Iris pigment epithelial cell (primary cell): Measurements from ENCODE around the gene PUSL1.

ENCODE experiments used
- DNase-seq: peaks from one replicate; pipeline ENCODE4 v3.0.0-alpha.2; 2011; ENCODE audit warnings: low read depth

The PUSL1 gene

DNA sequence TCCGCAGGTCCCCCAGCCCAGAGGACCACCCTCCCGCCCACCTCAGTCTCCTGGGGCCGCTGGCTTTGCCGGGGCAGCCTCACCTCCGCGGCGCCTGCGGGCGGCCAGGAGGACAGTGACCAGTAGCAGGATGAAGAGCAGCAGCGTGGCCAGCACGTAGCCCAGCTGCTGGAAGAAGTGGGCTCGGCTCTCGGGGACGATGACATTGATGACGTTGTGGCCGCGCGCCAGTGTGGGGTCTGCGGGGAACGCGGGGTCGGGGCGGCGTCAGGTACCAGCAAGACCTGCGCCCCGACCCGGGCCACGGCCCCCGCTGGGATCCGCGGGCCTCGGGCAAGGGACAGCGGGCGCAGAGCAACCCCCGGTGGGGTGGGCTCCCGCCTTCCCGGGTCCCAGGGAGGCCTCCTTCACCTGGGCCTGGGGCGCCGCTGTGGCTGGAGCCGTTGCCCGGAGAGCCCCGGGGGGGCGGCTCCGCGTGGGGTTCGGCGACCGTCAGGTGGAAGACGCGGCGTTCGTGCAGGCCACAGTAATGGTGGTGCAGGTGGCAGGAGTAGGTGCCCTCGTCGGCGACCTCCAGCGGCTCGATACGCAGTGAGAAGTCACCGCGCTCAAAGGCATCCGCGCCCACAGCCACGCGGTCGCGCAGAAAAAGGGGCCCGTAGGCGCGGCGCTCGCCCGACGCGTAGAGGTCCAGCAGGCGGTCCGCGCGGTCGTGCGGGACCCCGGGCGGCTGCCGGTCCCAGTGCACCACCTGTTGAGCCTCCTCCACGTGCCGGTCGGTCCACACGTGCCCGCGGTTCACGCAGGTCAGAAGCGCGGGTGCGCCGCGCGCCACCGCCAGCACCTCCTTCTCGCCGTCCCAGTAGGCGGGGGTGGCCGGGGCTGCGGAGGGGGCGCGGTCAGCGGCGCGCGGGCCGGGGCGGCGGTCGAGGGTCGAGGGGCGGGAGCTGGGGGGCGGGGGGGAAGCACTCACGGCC, 46.2 kb downstream of the PUSL1 start:
- DNase-seq: no peak

DNA sequence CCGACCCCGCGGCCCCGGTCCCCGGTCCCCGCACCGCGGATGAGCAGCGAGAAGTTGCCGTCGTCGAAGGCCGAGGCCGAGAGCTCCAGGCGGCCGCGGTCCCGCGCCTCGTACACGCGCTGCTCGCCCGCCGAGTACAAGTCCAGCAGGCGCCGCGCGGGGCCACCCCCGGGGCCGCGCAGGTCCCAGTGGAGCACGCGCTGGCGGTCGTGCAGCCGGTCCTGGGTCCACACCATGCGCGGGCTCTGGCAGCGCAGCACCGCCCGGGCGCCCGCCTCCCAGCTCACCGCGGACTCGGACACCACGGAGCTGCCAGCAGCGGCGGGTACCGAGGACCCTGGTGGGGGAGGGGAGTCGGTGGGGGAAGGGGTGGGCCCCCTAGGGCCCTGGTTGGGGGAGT, 47.0 kb downstream of the PUSL1 start:
- DNase-seq: peak; percentile 63

DNA sequence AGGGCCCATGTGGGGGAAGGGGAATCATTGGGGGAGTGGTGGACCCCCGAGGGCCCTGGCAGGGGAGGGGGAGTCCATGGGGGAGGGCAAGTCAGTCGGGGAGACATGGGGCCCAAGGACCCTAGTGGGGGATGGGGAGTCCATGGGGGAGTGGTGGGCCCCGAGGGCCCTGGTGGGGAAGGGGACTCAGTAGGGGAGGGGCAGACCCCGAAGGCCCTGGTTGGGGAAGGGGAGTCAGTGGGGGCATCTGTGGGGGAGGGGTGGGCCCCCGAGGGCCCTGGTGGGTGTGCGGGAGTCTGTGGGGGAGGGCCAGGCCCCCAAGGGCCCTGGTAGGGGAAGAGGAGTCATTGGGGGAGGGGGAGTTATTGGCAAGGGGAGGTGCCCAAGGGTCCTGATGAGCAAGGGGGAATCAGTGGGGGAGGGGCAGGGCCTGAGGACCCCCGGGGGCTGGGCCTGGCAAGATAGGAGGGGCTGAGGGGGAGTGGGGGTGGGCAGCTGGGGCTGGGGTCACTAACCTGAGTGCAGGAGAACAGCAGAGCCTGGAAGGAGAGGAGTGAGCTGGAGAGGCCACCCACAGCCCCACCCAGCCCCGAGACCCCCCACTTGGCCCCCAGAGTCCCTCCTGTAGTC, 47.9 kb downstream of the PUSL1 start:
- DNase-seq: no peak

DNA sequence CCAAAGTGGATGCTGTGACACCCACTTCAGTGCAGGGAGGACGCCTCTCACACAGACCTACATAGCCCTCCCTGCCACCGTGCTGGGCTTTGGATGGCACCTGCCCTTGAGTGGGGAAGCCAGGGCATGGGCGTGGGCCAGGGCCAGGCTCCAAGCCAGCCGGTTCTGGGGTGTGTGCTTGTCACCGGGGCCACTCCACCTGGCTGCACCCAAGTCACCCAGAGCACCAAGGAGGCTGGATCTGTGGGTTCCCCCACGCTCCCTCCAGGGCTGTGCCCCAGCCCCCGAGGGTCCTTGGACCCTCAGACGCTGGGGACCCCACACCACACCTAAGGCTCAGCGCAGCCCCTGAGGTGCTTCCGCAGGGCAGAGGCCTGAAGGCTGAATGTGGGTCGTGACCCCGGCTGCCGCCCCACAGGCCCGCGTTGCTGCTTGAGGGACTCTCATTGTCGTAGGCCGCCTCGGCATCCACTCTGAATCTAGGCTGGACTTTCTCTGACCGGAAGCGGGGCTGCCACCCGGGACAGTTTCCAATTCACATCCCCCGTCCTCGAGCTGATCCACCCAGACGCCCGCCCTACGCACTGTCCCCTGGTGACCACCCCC, 48.5 kb downstream of the PUSL1 start:
- no peak for DNase-seq

DNA sequence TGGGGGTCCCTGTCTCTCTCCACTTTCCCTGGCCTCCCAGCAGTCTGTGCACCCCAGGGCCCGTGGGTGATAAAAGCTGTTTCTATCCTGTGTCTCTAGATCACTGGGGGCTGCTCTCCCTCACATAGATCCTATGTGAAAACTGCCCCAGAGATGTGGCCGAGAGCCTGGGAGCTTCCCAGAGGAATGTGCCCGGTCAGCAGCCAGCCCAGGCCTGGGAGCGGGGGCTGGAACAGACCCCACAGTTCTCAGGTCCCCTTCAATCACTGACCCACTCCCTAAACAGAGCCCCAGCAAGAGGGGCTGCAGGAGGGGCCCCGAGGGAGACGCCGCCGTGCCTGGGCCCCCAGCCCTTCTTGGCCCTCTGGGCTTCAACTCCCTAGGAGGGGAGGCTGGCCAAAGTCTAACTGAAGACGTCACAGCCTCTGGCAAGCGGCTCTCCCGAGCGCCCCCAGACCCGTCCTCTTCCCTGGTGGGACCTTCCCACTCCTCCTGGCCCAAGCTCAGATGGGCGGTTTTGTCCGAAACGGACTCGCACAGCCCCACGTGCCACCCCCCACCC, 49.6 kb downstream of the PUSL1 start:
- DNase-seq: no peak

DNA sequence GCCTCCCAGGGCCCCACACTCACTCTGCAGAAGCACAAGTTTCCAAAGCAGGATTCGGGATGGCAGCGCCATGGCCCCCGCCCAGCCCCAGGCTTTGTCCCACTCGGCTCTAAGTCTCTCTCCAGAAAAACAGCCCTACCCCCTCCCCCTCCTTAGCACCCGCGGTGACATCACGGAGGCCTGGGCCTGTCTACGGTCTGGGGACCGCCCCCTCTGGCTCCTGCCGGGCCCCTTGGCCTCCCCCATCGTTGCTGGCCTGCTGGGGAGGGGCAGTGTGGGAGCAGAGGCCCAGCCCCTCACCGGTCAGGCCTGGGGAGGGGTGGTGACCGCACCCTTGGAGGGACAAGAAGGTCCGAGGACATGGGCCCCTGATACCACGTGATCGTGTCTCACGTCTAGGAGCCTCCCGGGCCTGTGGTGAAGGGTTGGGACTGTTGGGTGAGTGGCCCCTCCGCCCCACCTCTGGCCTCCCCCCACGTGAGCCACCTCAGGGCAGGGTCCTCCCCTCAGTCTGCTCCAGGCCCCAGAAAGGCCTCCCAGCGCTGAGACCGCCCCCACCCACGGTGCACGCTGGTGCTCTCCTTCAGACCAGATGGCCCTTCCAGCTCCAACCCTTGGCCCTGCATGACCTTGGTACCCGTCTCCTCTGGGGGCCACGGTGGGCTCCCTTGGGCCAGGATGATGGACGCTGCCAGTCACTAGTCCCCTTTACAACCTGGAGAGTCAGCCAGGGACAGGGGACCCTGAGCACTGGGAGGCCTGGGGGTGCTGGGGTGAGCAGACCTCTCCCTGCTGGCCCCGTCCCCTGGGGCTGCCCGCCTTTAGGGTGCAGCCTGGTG, 50.3 kb downstream of the PUSL1 start, which contains the start of gene MXRA8:
MXRA8 (minus strand) TSS at position 123 of the 839 bp plus-strand sequence; CDS start at position 72, 51 bp downstream.
- DNase-seq: peak; percentile 63

DNA sequence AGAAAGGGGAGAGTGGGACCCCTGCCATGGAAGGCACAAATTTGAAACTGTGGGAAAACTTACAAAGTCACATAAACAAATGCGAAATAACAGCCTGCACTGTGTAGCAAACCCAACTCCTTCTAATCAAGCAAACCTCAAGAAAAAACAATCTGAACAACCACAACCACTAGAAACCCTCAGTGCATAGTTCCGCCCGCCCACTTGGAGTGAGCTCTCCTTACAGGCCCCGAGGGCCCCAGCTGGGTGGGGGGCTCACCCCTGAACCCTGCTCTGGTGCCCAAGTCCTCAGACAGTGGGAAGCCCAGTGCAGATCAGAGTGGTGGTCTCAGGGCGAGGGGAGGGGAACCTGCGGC, 50.9 kb downstream of the PUSL1 start:
- peak; percentile 79 for DNase-seq

DNA sequence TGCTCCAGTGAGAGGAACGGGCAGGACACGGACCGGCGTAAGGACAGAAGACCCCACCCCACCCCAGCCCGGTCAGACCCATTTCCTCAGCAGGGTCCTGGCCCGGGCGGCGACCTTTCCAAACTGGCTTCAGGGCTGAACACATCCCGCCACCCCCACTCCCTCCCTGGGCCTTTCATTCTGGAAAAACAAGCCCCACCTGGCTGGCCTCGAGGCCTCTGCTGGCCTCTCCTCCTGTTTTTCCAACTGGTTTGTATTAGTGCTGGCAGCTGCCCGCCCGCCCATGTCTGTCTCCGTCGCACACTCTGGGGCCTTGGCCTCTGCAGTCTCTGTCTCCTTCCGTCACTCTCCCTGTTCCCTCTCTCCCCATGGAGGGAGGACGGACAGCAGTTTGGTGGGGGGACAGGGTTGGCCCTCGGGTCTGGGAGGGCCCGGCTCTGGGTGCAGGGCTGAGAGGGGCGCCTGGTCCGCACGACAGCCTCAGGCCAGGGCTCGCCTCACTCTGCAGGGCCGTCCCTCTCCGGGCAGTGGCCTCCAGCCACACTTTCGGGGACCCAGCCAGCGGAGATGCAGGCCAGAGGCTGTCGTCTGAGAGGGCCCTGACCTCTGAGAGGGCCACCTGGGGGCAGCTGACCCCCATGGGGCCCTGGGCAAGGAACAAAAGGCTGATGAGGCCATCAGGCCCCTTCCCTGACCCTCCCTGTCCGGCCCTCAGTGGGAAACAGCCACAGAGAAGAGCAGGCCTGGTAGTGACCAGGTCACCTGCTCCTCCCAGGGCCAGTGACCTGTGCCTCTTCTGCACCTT, 51.5 kb downstream of the PUSL1 start:
- DNase-seq: no peak

DNA sequence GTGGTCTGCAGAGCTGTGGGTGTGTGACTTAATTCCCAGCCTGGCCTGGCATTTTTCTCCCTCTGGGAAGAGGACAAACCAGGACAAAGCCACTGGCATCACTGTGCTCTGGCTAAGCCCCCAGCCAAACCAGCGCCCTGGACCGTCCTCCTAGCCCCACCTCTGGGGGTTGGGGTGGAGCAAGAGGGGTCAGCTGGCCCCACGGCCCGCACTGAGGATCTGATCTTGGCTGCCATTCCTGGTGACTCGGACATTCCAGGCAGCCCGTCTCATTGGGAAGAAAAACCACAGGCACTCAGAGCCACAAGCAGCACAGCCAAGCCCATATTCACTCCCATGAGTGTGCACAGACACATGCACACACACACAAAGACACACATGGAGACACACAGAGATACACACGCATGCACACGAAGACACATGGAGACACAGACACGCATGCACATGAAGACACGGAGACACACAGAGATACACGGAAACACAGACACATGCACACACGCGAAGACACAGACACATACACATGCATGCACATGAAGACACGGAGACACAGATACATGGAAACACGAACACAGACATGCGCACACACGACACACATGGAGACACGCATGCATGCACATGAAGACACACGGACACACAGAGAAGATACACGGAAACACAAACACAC, 52.2 kb downstream of the PUSL1 start:
- peak; percentile 94 for DNase-seq
